Stimulated activated CD4-positive, alpha-beta T cell treated with anti-CD3 and anti-CD28 coated beads, Interleukin-12 subunit alpha, Interleukin-12 subunit beta, amount 100 ng/mL, for 4 hours (primary cell): ENCODE measurements around the gene SMPD3.

Experiments
- DNase-seq: peaks from one replicate; pipeline ENCODE4 v3.0.0-alpha.2; 2020

SMPD3 gene

DNA sequence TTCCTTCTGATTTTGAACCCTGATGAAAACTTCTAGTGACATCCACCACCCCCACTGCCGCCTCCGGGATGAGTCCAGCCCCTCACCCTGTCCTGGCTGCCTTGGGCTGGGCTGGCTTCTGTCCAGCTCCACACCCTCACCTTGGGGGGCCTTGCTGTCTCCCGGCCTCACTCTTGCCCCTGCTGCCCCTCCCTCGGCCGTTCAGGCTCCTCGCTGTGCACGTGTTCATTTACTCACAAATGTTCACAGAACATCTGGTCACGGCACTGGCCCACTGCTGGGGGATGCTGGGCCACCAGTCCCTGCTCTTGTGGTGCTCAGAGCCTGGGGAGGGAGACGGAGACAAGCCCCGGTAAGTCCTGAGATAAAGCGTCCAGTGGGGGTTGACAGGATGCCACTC lies 96.8 kb downstream of the SMPD3 start:
- DNase-seq: no peak

DNA sequence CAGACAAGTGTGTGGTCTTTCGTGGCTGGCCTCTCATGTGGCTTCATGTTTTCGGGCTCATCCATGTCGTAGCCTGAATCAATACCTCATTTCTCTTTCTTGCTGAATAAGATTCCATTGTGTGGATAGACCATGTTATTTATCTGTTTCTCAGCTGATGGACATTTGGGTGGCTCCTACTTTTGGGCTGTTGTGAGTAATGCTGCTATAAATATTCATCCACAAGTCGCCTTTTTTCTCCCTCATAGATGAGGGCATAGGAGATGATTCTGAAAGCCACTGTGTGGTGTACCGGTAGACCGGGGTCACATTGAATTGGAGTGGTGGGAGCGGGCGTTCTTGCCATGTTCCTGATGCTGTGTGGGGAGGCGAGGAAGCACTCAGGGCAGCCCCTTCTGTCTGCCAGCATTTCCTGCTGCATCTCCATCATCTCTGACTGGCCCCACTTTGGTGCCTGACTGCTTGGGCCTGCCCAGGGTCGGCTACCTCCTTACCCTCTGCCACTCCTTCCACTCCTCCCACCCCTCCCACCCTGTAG lies 97.4 kb downstream of the SMPD3 start:
- DNase-seq: no peak

DNA sequence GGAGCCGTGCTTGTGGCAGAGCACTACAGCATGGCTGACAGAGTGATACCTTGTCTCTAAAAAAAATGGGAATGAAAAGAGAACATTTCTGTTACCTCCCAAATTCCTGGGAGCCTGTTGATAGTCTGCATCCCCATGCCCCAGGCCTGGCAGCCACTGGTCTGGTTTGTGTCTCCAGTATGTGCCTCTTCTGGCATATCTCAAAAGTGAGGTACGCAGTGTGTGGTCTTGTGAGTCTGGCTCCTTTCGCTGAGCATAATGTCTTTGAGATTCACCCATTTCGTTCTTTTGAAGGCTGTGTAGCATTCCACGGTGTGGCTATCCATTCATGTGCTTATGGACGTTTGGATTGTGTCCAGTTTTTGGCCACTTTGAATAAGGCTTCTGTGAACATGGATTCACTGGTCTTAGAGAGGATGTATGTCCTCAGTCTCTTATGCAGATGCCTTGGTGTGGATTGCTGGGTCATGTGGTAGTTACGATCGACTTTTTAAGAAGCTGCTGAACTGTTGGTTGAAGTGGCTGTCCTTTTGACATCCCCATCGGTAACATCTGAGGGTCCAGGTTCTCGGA lies 98.4 kb downstream of the SMPD3 start:
- DNase-seq: no peak

DNA sequence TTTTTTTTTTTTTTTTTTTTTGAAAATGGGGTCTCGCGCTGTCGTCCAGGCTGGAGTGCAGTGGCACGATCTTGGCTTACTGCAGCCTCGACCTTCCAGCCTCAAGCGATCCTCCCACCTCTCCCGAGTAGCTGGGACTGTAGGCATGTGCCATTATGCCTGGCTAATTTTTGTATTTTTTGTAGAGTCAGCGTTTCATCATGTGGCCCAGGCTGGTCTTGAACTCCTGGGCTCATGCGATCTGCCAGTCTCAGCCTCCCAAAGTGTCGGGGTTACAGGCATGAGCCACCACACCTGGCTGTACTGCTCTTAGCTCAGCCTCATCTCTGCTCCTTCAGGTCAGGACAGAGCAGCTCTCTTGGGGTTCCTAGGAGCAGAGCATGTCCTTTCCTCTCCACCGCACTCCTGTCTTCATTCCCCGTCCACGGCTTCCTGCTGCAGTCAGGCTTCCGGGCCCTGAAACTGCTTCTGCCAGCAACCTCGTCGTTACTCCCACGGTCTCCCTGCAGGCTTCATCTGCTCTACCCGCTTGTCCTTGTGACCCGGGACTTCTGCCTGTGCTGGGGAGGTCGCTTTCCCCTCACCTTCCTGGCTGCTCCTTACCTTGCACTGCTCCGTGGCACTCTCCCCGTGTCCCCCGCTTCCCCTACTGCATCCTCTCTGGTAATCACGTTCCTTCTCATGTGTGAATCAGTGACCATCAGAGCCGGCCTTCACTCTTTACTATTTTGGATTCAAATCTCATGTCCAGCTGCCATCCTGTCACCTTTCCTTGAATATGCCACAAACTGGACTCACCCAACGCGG lies 99.5 kb downstream of the SMPD3 start:
- no peak for DNase-seq

DNA sequence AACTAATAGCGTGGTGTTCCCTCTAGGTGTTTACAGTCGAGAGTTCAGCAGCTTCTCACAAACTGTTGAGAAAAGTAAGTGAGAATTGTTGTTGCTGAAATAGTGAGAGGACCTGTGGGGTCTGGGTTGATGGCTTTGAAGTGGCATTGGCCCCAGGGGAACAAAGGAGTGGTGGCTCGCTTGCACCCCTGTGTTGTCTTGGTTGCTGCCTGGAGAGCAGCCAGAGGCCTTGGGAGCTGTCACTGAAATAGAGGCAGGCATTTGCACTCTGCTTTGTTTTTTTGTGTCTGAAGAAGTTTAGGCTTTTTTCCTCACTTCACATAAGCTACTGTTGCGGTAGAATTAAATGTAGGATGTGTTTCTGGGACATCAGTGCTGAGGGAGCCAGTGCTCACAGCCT lies 100.7 kb downstream of the SMPD3 start:
- no peak for DNase-seq

DNA sequence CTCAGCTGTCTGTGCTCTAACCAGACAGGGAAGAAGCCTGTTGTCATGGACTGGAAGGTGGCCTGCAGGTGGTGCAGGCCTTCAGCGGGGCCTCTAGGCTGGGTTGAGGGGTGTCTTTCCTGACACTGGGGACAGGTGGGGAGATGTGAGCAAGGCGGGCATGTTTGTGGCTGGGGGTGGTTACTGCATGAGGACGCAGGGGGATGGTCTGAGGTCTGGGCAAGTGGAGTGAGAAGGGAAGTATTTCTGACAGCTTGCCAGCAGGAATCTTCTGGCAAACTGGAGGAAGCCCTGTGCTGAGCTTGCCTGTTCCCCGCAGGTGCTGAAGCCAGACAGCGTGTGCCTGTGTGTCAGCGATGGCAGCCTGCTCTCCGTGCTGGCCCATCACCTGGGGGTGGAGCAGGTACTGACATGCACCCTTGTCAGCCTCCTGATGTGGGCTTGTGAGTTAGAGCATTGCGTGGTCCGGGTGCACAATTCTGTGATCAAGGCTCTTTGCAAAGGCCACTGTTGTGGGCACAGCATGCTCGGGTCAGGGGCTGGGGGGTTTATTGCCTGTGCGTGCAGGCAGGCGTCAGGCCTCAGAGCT lies 101.3 kb downstream of the SMPD3 start:
- DNase-seq: no peak

DNA sequence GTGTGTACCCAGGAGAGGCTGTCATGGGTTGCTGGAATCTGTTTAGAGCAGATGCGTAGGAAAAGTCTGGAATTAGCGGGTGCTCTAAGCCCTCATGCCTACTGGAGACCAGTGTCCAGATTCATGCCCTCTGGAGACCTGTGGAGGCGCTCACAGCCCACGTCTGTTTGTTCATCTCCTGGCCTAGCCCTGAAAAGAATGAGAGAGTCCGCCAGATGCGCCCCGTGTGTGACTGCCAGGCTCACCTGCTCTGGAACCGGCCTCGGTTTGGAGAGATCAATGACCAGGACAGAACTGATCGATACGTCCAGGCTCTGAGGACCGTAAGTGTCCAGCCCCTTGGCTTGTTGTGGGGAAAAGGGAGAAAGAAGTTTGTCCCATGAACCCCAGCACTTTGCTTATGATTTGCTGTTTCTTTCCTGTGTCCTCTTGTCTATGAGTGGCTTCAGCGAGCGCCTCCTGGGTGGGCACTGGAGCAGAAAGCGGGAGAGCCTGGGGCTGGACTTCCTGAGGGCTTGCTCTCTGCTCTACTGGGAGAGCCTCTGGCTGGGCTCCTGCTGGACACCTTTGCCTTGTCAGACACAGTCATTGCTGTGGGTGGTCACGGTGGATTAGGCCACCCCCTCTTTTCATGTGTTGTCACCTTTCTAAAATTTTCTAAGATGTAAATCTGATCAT lies 102.2 kb downstream of the SMPD3 start:
- DNase-seq: no peak

DNA sequence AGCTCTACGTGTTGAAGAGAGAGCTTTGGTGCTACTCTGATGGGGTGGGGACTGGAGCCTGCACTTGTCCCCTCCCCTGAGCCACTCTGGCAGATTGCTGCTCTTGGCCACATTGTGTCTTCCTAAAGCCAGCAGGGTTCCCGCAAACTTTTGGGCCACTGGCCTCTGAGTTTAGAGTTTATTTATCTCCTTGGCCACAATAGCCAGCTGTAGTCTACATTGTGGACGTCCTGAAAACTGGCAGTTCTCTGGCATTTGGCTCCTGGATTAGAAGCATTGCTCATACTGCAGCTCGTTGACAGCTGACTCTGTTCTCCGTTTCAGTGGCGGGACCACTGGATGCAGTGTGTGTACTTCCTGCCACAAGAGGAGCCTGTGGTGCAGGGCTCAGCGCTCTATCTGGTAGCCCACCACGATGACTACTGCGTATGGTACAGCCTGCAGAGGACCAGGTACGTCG lies 102.9 kb downstream of the SMPD3 start:
- DNase-seq: no peak

DNA sequence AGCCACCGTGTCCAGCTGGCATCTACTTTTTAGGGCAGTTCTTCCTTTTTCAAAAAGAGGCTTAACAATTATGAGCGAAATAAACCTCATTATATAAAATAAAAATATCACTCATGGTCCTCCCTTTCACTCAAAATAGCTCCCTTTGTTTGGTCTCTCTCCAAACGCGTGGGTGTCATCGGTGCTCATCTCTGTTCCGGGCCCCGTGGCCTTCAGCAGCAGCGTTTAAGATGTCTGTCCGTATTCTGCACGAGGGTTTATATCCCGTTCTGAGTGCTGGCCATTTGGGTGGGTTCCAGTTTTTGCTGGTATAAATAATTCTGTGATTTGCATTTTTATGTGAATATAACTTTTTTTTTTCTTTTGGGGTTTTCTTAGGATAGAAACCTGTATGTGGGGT lies 104.1 kb downstream of the SMPD3 start:
- DNase-seq: no peak

DNA sequence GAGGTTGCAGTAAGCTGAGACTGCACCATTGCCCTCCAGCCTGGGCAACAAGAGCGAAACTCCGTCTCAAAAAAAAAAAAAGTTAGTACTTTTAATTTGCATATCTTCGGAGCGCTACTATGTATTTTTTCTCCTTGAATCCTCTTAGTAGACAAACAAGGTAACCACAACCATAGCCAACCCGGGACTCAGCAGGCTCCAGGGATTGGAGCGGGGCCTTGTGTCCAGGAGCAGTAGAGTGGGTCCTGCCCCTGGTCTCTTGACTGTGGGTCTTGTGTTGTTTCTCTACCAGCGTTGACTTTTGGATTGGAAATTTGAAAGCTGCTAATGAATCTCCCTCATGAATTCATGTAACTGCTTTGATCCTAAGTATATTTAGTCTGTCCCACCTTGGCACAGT lies 105.2 kb downstream of the SMPD3 start:
- DNase-seq: no peak

DNA sequence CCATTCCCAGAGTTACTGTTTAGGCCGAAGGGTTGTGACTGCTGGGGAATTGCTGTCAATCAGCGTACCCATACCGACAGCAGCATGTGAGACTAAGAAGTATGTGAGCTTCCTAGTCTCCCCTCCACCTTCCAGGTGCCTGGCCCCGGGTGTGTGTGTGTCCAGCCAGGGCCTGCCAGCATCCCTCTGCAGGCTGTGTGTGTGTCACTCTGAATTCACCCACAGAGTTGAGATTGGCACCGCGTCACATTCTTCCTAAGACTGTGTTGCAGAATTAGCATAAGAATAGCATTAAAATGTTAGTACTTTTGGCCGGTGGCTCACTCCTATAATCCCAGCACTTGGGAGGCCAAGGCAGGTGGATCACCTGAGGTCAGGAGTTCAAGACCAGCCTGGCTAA lies 105.7 kb downstream of the SMPD3 start:
- DNase-seq: no peak

DNA sequence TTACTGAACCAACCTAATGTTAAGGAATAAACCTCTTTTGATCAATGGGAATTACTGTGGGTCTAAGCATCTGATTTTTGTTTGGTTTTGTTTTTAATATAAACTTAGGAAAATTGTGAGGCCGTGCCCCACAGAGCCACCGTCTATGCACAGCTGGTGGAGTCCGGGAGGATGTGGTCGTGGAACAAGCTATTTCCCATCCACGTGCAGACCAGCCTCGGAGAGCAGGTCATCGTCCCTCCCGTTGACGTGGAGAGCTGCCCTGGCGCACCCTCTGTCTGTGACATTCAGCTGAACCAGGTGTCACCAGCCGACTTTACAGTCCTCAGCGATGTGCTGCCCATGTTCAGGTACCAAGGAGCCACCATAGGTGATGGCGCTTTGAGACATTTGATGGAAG lies 109.1 kb downstream of the SMPD3 start:
- no peak for DNase-seq

DNA sequence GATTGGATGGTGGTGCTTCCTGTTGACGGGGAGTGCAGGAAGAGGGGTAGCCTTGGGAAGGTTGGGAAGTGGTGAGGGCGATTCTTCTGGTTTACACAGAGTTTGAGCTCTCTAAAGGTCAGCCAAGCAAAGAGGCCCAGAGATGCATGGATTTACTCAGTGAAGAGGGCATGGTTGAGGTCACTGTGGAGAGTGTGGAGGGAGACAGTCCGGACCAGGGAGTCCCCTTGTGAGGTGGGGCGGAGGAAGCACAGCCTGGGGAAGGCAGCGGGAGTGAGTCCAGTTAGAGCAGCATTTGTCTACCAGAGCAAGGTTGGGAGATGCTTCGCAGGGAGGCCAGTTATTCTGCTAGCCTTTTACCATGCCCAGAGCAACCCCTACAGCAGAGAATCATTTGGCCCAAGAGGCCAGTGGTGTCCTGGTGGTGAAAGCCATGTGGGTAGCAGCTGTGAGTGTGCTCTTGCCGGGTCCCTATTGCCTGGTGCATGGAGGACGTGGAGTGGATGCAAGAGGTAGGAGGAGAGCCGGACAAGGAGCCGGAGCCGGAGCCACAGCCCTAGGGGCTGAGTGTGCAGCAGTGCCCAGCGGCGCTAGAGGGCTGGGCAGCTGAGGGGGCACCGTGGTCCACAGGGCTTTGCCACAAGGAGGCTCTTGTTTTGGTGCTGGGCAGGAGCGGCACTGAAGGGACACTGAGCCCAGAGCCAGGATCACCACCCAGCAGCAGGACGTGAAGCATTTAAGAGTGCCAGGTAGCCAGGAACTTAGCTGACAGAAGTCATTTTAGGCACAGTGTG lies 109.8 kb downstream of the SMPD3 start:
- no peak for DNase-seq

DNA sequence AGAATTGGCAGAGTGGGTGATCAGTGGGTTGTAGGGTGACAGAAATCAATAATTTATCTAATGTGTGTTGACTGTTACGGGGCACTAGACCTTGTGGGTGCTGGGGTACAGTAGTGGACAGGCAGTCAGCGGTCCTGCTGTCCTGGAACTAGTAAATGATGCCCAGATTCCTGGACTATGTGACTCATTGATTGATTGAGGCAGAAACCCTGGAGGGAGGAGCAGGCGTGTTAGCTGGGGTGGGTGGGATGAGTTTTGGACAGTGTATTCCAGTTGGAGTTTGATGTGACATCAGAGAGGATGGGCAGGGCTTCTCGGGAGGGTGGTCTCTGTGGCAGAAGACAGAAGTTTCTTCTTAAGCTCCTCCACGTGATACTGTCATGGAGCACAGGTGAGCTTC lies 113.1 kb downstream of the SMPD3 start:
- no peak for DNase-seq

DNA sequence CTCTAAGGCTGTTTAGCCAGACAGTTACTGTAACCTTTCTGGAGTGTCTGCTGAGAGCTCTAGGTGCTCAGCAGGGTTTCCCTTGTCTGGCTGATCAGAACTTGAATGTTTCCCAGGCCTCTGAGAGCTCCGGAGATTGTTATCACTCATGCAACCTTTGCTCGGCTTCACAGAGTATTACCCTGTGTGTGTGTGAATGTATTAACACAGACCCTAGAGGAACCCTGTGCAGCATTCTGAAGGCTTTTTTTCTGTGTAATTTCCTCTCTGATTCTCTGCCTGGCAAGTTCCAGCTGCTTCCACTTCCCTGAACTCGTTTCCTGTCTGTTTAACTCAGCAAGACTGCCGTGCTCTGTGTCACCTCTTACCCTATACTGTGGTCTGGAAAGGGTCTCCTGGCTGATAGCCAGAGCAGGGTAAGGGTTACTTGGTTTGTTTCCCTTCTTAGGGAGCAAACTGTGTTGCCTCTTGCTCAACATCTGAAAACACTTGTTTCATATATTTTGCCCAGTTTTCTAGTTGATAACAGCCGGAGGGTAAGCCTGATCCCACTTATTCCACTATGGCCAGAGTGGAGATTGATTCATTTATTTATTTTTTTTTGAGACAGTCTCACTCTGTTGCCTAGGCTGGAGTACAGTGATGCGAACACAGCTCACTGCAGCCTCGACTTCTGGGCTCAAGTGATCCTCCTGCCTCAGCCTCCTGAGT lies 115.7 kb downstream of the SMPD3 start:
- no peak for DNase-seq

DNA sequence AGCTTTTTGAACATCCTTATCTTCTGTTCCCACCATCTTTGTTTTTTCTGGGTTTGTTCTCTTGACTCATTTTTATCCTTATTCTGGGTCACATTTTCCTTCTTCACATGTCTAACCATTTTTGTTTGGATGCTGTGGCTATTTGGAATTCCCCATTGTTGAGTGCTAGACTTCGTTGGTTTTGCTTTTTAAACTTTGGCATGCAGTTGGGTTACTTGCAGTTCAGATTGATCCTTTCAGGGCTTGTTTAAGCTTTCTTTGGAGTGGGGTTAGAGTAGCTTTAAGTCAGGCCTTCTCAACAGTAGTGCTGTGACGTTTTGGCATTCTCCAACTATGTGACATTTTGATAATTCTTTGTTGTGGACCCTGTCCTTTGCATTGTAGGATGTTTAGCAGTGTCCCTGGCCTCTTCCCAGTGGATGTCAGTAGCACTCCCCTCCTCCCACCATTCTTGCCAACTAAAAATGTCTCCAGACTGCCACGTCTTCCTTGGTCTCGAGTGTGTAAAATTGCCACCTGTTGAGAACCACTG lies 116.4 kb downstream of the SMPD3 start:
- DNase-seq: no peak

DNA sequence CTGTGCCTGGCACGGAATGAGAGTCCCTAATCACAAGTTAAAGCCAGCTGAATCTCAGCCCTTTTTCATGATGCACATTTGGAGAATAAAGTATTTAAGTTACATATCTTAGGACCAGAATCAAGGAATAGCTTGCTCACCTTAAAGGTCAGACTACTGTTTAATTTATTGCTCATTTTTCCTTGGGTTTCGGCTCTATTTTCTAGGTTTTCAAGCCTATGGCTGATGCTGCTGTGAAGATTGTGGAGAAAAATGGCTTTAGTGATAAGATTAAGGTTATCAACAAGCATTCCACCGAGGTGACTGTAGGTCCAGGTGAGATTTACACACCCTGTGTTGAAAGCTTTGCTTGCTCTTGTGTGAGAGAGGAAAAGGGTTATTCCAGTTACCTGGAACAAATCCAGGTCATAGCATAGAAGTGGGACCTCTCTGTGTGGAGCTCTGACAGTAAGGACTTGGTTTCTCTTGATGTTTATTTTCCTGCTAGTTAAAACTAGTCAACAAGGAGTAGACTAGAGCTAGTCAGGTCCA lies 119.4 kb downstream of the SMPD3 start:
- no peak for DNase-seq

DNA sequence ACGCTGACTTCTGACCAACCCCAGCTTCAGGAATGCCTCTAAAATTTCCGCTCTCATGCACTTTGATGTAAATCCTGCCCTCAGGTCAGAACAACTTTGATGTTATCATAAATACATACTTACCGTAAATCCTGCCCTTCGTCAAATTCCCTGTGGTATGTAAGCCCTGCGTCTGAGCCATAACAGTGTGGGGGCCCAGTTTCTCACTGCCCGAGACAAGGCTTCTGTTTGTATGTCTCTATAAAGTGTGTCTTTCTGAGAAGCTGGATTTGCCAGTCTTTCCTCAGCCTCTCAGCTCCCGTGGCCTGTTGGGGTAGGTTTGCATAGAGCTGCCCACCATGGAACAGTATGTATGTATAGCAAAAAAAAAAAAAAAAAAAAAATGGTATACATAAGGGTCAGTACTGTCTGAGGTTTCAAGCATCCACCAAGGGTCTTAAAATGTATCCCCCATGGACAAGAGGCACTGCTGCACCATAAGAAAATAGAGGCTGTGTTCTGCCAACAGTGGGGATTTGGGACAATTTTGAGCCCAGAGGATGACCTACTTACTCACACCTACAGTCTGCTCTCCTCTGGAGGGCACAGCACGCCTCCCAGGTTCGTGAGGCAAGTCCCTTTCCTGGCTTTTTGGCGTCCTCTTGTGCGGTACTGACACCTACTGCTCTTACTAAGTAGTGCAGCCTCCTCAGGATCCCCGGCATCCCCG lies 120.0 kb downstream of the SMPD3 start:
- DNase-seq: peak; percentile 67

DNA sequence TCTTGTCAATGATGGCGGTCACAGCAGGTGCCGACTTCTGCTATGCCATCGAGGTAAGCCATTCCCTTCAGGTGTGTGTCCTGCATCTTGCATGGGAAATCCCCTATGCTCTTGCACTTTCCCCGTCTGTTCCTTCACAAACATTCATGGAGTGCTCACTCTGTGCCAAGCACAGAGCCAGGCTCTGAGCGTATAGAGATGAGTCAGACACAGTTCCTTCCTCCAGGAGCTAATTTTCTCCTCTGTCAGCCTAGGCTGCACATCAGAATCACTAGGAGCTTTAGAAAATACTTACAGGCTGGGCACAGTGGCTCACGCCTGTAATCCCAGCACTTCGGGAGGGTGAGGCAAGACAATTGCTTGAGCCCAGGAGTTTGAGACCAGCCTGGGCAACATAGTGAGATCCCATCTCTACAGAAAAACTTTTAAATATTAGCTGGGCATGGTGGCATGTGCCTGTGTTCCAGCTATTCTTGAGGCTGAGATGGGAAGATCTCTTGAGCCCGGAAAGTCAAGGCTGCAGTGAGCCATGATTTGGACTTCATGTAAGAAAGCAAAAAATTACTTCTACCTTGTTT lies 123.4 kb downstream of the SMPD3 start:
- DNase-seq: no peak

DNA sequence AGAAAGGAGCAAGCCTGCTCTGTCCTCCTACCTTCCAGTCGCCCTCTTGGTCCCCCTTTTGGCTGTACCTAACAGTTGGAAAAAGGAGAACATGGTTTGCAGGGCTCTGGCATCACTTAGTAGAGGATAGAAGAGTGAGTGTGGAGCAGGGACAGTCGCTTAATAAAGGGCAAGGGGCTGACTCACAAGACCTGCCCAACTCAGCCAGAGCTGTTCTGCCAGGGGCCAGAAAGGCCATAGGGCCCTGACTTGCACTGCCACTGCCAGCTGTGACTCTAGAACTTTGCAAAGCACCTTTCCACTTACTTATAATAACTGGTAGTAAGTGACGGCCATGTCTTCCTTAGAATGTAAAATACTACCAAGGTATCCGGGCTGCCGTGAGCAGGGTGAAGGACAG lies 124.0 kb downstream of the SMPD3 start:
- no peak for DNase-seq
